Hair follicle dermal papilla cell (primary cell): ENCODE results near the gene PLEKHG1. TPM values are rescaled to one million over a fixed set of nuclear protein-coding genes. Genes with fewer than 3 reads are reported as not detected.

Experiments used
- total RNA-seq: library from RNA; depleted of rRNA; stranded (reverse); fragments of >200 nt; gene quantifications from 2 replicates; pipeline ENCODE4 v1.2.3, GENCODE V29; 2012

Gene PLEKHG1
- total RNA-seq = 0.81 and 4.3 TPM in 2 replicates

GRCh38 chr6:150599199-150600009 is at the start of gene PLEKHG1:
Gene PLEKHG1 (plus strand): TSS chr6:150599885. CDS start chr6:150733682, 133,797 bp downstream.

Other genes with a start within 250 kb of the PLEKHG1 start
- gene IYD, start 230.9 kb upstream of the PLEKHG1 start, total RNA-seq = not detected in 2 replicates